B cell (primary cell): Measurements from ENCODE around the gene WNT6. TPM values are rescaled to one million over a fixed set of nuclear protein-coding genes. Genes with fewer than 3 reads are reported as not detected.

Experiments used
- ATAC-seq: fragments of 200-7000 bp; cut with Tn5 transposase; one replicate; pipeline ENCODE4 v1.10.0; 2021; ENCODE audit warnings: low read depth, mild to moderate bottlenecking, moderate number of reproducible peaks, moderate library complexity
- CTCF ChIA-PET: fragments of 350-600 bp; sonication (Branson Sonifier 250); formaldehyde crosslinking; loops from one replicate; lab custom pipeline; 2021; ENCODE audit warnings: antibody characterized with exemption, inconsistent platforms; lab: Charles Lee
- POLR2A ChIA-PET: fragments of 350-600 bp; sonication (Branson Sonifier 250); formaldehyde crosslinking; loops from one replicate; lab custom pipeline; 2021; ENCODE audit warnings: antibody characterized with exemption; lab: Charles Lee
- DNase-seq: peaks from one replicate; pipeline ENCODE4 v3.0.0; 2013
- H2AFZ ChIP-seq: 2 replicates; pipeline ENCODE4 v1.6.1; 2012; ENCODE audit warnings: mild to moderate bottlenecking, low read depth, low read length; ENCODE audit not compliant: insufficient read depth, poor library complexity, severe bottlenecking
- H3K27ac ChIP-seq, 2 donors: 1 replicate in 1 of 2; 2 replicates in 1 of 2; pipeline ENCODE4 v1.5.1; 2012 to 2013; ENCODE audit warnings: low read length in 2 of 2, mild to moderate bottlenecking in 2 of 2, moderate library complexity in 1 of 2
- H3K27me3 ChIP-seq, 4 experiments: fragments of 200-600 bp in 1 of 4; sonication (generic) in 1 of 4; replicated peaks in 1 of 4; 1 replicate in 2 of 4; 2 replicates in 2 of 4; pipeline versions ENCODE4 v1.6.1 to v1.7.0; 2013 to 2016; ENCODE audit warnings: low read length in 3 of 4, mild to moderate bottlenecking in 2 of 4, mixed read lengths in 1 of 4, moderate library complexity in 1 of 4; ENCODE audit not compliant: insufficient read depth in 4 of 4, control insufficient read depth in 3 of 4; ENCODE audit errors: control extremely low read depth in 1 of 4
- H3K36me3 ChIP-seq, 2 experiments: replicated peaks in 1 of 2; 1 replicate in 1 of 2; 2 replicates in 1 of 2; pipeline versions ENCODE4 v1.6.1 to v1.7.1; 2013; ENCODE audit warnings: low read length in 1 of 2; ENCODE audit not compliant: insufficient read depth in 2 of 2, control insufficient read depth in 1 of 2; ENCODE audit errors: control extremely low read depth in 1 of 2, extremely low read depth in 1 of 2
- H3K4me1 ChIP-seq, 2 donors: fragments of 200-600 bp in 1 of 2; sonication (generic) in 1 of 2; 1 replicate in 1 of 2; 2 replicates in 1 of 2; pipeline versions ENCODE4 v1.5.1 to v1.6.1; 2013 to 2017; ENCODE audit warnings: low read length in 2 of 2; ENCODE audit not compliant: control insufficient read depth in 2 of 2, insufficient read depth in 2 of 2
- H3K4me2 ChIP-seq: replicated peaks from 2 replicates; pipeline ENCODE3; 2012; ENCODE audit warnings: mild to moderate bottlenecking, low read depth, low read length; ENCODE audit not compliant: poor library complexity, severe bottlenecking
- H3K4me3 ChIP-seq, 5 experiments: fragments of 200-600 bp in 1 of 5; sonication (generic) in 1 of 5; 1 replicate in 3 of 5; 2 replicates in 2 of 5; pipeline versions ENCODE4 v1.5.1 to v1.7.0; 2011 to 2016; ENCODE audit warnings: low read length in 4 of 5, mild to moderate bottlenecking in 4 of 5, low read depth in 2 of 5, control low read depth in 1 of 5, moderate library complexity in 1 of 5; ENCODE audit not compliant: insufficient read depth in 1 of 5; ENCODE audit errors: control extremely low read depth in 1 of 5, extremely low read depth in 1 of 5
- H3K79me2 ChIP-seq: fragments of 200-600 bp; sonication (generic); one replicate; pipeline ENCODE4 v1.6.0; 2016; ENCODE audit warnings: low read length; ENCODE audit not compliant: control insufficient read depth, insufficient read depth
- H3K9ac ChIP-seq: fragments of 200-600 bp; sonication (generic); 2 replicates; pipeline ENCODE4 v1.6.1; 2017; ENCODE audit warnings: mild to moderate bottlenecking, low read length, moderate library complexity
- H3K9me3 ChIP-seq, 3 donors: one replicate each; pipeline versions ENCODE4 v1.6.1 to v1.7.1; 2013; ENCODE audit warnings: low read length in 2 of 3; ENCODE audit not compliant: control insufficient read depth in 2 of 3, insufficient read depth in 1 of 3; ENCODE audit errors: control extremely low read depth in 1 of 3
- H4K20me1 ChIP-seq: 2 replicates; pipeline ENCODE4 v1.6.0; 2012; ENCODE audit warnings: mild to moderate bottlenecking, low read length; ENCODE audit not compliant: insufficient read depth, control insufficient read depth, poor library complexity, severe bottlenecking
- H3K27ac Mint-ChIP-seq: one replicate; pipeline ENCODE4 v1.8.0; 2021; ENCODE audit warnings: mixed read lengths
- H3K27me3 Mint-ChIP-seq: one replicate; pipeline ENCODE4 v1.8.0; 2021; ENCODE audit warnings: mixed read lengths
- H3K4me1 Mint-ChIP-seq: one replicate; pipeline ENCODE4 v1.8.0; 2021; ENCODE audit warnings: mixed read lengths
- H3K4me3 Mint-ChIP-seq: one replicate; pipeline ENCODE4 v1.8.0; 2021; ENCODE audit warnings: mixed read lengths
- H3K9me3 Mint-ChIP-seq: one replicate; pipeline ENCODE4 v1.8.0; 2022; ENCODE audit warnings: mixed read lengths; ENCODE audit not compliant: insufficient read depth
- CTCF ChIP-seq: fragments of 200-600 bp; IDR thresholded peaks from one replicate; pipeline ENCODE4 v1.8.0; 2022; ENCODE audit warnings: antibody characterized with exemption, mild to moderate bottlenecking
- EZH2 ChIP-seq: IDR thresholded peaks from 2 replicates; pipeline ENCODE4 v1.6.1; 2012; ENCODE audit warnings: borderline replicate concordance, low read depth, mild to moderate bottlenecking, moderate library complexity, low read length; ENCODE audit not compliant: insufficient read depth, poor library complexity, severe bottlenecking
- WGBS: methylation state at CpG from one replicate; pipeline ENCODE4 v1.1.5; 2013; ENCODE audit warnings: missing lambda C conversion rate; ENCODE audit not compliant: insufficient coverage; 5-methylcytosine and 5-hydroxymethylcytosine counted together
- intact Hi-C: fragments of 100-400 bp; cut with micrococcal nuclease; formaldehyde crosslinking; loops from one replicate; pipeline ENCODE4 v1.10.0; 2022
- polyA plus RNA-seq: library from polyadenylated mRNA; depleted of rRNA; stranded (reverse); fragments of >200 nt; gene quantifications from 2 replicates; pipeline ENCODE4 v1.2.3, GENCODE V29; 2012
- total RNA-seq, 2 donors: library from RNA; stranded (reverse); fragments of 120-200 nt in 1 of 2; gene quantifications; 1 replicate in 1 of 2; 2 replicates in 1 of 2; pipeline versions ENCODE4 v1.2.3 to v1.2.4, GENCODE V29; 2013 to 2022

WNT6 gene
- total and polyA plus RNA-seq, 2 donors (not counting 1 experiment from before 2014, with no cell fraction given) = 0.84 to 2.0 TPM

- Mint-ChIP-seq H3K27me3 (peaks cover 11% of the 10 kb centered on the region), H3K4me3 (peak overlapping the region; percentile 87), H3K4me1 (peaks cover 72% of the 10 kb centered on the region), H3K9me3 (no peaks in the 10 kb centered on the region), H3K27ac (peak overlapping the region; percentile 91)
- H3K79me2 ChIP-seq = peaks cover 3% of the 10 kb centered on the region
- H4K20me1 ChIP-seq = no peaks in the 10 kb centered on the region
- POLR2A ChIA-PET = interaction anchor here (9.4 kb wide), 1 partner anchor 15 kb away, joined by 490 read pairs; the partner anchor contains the start of gene WNT10A
- no peak for ATAC-seq
- WGBS = no CpG with 5 or more reads among the region's 3 CpGs
- no peak overlapping the region for H2AFZ ChIP-seq
- H3K9me3 ChIP-seq = peaks cover 0 to 3% (median 0%) of the 10 kb centered on the region in 3 donors
- peaks cover 0 to 8% (median 6%) of the 10 kb centered on the region in 4 experiments for H3K27me3 ChIP-seq
- H3K4me2 ChIP-seq = peak overlapping the region; percentile 88
- no peak for DNase-seq
- no peak overlapping the region for H3K9ac ChIP-seq
- no peak overlapping the region for H3K27ac ChIP-seq
- CTCF ChIA-PET = interaction anchor here (4.9 to 21.8 kb wide), 2 partner anchors 17 to 43 kb away, joined by 109 to 1627 read pairs; partner anchors contain the start of gene WNT10A
- no peak overlapping the region for H3K4me3 ChIP-seq
- H3K4me1 ChIP-seq = peaks cover 63 to 71% of the 10 kb centered on the region in 2 donors
- intact Hi-C loops = loop anchor here (5.0 kb wide), 5 partner anchors 87 to 492 kb away; partner anchors contain the start of genes BCS1L, DNPEP, NHEJ1 and TTLL4
- TF ChIP-seq CTCF = no peak
- no peak for TF ChIP-seq EZH2
- H3K36me3 ChIP-seq = peaks cover 0 to 4% of the 10 kb centered on the region in 2 experiments
Measured at GRCh38 chr2:218895326-218895725, 35.7 kb downstream of the WNT6 start.
